ENCODE results near the gene CISTR. TPM values are rescaled to one million over a fixed set of nuclear protein-coding genes. Genes with fewer than 3 reads are reported as not detected.

CISTR gene
- total RNA-seq, 1 donor from 2014 or later, result not detected

DNA sequence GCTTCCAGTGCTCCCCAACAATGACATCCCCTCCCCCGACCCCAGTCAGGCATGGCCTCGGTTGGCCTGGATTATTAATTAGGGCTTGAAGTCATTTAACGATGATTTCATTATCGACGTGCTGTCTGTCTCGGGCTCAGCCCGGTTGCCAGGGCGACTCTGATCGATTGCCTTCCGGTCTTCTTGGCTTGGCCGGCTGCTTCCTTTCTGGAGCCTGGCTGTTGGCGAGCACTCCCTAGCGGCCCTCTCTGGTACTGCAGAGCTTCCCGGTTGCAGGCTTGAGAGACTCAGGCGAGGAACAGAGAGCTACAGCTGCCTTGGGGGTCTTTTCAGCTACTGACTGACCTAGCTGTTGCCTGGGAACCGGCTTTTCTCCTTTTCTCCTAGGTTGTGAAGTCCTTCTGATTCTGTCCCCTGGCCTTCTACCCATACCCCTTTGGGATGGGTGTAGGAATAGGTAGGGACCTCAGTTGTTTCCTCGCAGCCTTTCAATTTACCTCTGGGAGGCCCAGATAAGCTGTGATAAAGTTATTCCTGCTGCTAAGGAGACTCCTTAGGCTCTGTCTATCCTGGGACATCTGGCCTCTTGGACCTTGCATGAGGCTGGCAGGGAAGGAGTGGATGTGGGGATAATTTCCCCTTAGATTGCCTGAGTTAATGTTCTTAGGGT, 5.5 kb upstream of the CISTR start:
- H3K4me3 ChIP-seq, result peak overlapping the region; percentile 23
- intact Hi-C loops (cut with DNase I), result no loop called here
- peak; percentile 95 for TF ChIP-seq CTCF (IDR thresholded peaks at IDR 0.05)
- peaks cover 29% of the 10 kb centered on the region for H3K27me3 ChIP-seq (ENCODE audit: low read depth)
- no peaks in the 10 kb centered on the region for H3K9me3 ChIP-seq
- peak; percentile 86 for DNase-seq
- H3K4me1 ChIP-seq, result peaks cover 10% of the 10 kb centered on the region
- no peak overlapping the region for H3K27ac ChIP-seq
- ATAC-seq, result peak; percentile 77 to 83
- H3K36me3 ChIP-seq, result no peaks in the 10 kb centered on the region

- ATAC-seq (peak in 1 of 2 donors; percentile 4), DNase-seq (no peak)
- Histone ChIP-seq H3K4me3 (peak overlapping the region; percentile 23), H3K36me3 (no peaks in the 10 kb centered on the region), H3K27me3 (ENCODE audit: low read depth) (peaks cover 36% of the 10 kb centered on the region), H3K4me1 (peaks cover 17% of the 10 kb centered on the region), H3K9me3 (no peaks in the 10 kb centered on the region), H3K27ac (no peak overlapping the region)
- intact Hi-C loops (cut with DNase I), result no loop called here
- no peak for TF ChIP-seq CTCF (IDR thresholded peaks at IDR 0.05)
Measured at GRCh38 chr12:53756300-53757100, 4.7 kb upstream of the CISTR start.

GRCh38 chr12:53755893-53756292, 4.1 kb upstream of the CISTR start:
- Histone ChIP-seq H3K9me3 (no peaks in the 10 kb centered on the region), H3K27me3 (ENCODE audit: low read depth) (peaks cover 40% of the 10 kb centered on the region), H3K4me3 (no peak overlapping the region), H3K4me1 (peaks cover 23% of the 10 kb centered on the region), H3K36me3 (no peaks in the 10 kb centered on the region), H3K27ac (no peak overlapping the region)
- DNase-seq (no peak), ATAC-seq (no peak)
- TF ChIP-seq CTCF (IDR thresholded peaks at IDR 0.05), result no peak
- intact Hi-C loops (cut with DNase I), result no loop called here

- H3K4me1 ChIP-seq, result peaks cover 27% of the 10 kb centered on the region
- no peak overlapping the region for H3K27ac ChIP-seq
- no peaks in the 10 kb centered on the region for H3K9me3 ChIP-seq
- H3K36me3 ChIP-seq, result no peaks in the 10 kb centered on the region
- no peak overlapping the region for H3K4me3 ChIP-seq
- ATAC-seq, result no peak
- intact Hi-C loops (cut with DNase I), result no loop called here
- no peak for DNase-seq
- peaks cover 38% of the 10 kb centered on the region for H3K27me3 ChIP-seq (ENCODE audit: low read depth)
- TF ChIP-seq CTCF (IDR thresholded peaks at IDR 0.05), result no peak
Measured at GRCh38 chr12:53755451-53755891, 3.7 kb upstream of the CISTR start.

- Histone ChIP-seq H3K4me1 (peaks cover 31% of the 10 kb centered on the region), H3K27me3 (ENCODE audit: low read depth) (peaks cover 39% of the 10 kb centered on the region), H3K4me3 (no peak overlapping the region), H3K9me3 (no peaks in the 10 kb centered on the region), H3K36me3 (no peaks in the 10 kb centered on the region), H3K27ac (no peak overlapping the region)
- DNase-seq (no peak), ATAC-seq (peak; percentile 5 to 7)
- TF ChIP-seq CTCF (IDR thresholded peaks at IDR 0.05), result no peak
- intact Hi-C loops (cut with DNase I), result no loop called here
Measured at GRCh38 chr12:53754633-53755264, 3.0 kb upstream of the CISTR start.
